Measurements from ENCODE around the gene ATP7A. TPM values are rescaled to one million over a fixed set of nuclear protein-coding genes. Genes with fewer than 3 reads are reported as not detected.
"Not testable (repeated sequence)": the region's sequence is repeated elsewhere in the genome, so short reads cannot be mapped to it uniquely, and the experiment has no call there.

ATP7A gene
- total RNA-seq, 1 experiment from 2014 or later, result 6.3 TPM

GRCh38 chrX:77900688-77901087, 9.8 kb upstream of the ATP7A start:
- no peaks in the 10 kb centered on the region for H4K20me1 ChIP-seq (ENCODE audit: insufficient read depth, low read depth, low read length)
- peaks cover 35% of the 10 kb centered on the region for H3K79me2 ChIP-seq (ENCODE audit: low read length)
- H3K36me3 ChIP-seq (ENCODE audit: insufficient read depth, low read length), result peaks cover 19% of the 10 kb centered on the region; the same call in 1 of the 2 replicates
- DNase-seq, result no peak
- H3K9me3 ChIP-seq (ENCODE audit: low read length), result no peaks in the 10 kb centered on the region
- H3K27me3 ChIP-seq (ENCODE audit: low read length), result no peaks in the 10 kb centered on the region
- no peaks in the 10 kb centered on the region for H3K9me2 ChIP-seq (replicated peaks; ENCODE audit: insufficient read depth, low read length)
- H3K9ac ChIP-seq (ENCODE audit: low read length), result peak overlapping the region; percentile 85
- peak overlapping the region; percentile 86 for H3K4me3 ChIP-seq (ENCODE audit: low read length)
- peak overlapping the region; percentile 88 for H3K27ac ChIP-seq (ENCODE audit: low read length)
- peaks cover 10% of the 10 kb centered on the region for H3K4me1 ChIP-seq (ENCODE audit: low read length)
- H3K4me2 ChIP-seq (ENCODE audit: low read depth, low read length, poor library complexity, severe bottlenecking), result peak overlapping the region; percentile 70
- H2AFZ ChIP-seq (ENCODE audit: low read length), result no peak overlapping the region

GRCh38 chrX:77901506-77901905, 9.0 kb upstream of the ATP7A start:
- Histone ChIP-seq H3K27ac (ENCODE audit: low read length) (no peak overlapping the region), H3K9ac (ENCODE audit: low read length) (no peak overlapping the region), H2AFZ (ENCODE audit: low read length) (no peak overlapping the region), H3K4me3 (ENCODE audit: low read length) (peak overlapping the region; percentile 86; the same call in 1 of the 2 replicates), H4K20me1 (ENCODE audit: insufficient read depth, low read depth, low read length) (no peaks in the 10 kb centered on the region), H3K27me3 (ENCODE audit: low read length) (no peaks in the 10 kb centered on the region), H3K9me2 (replicated peaks; ENCODE audit: insufficient read depth, low read length) (no peaks in the 10 kb centered on the region), H3K4me2 (ENCODE audit: low read depth, low read length, poor library complexity, severe bottlenecking) (peak overlapping the region; percentile 70), H3K4me1 (ENCODE audit: low read length) (peaks cover 10% of the 10 kb centered on the region), H3K9me3 (ENCODE audit: low read length) (no peaks in the 10 kb centered on the region), H3K36me3 (ENCODE audit: insufficient read depth, low read length) (peaks cover 19% of the 10 kb centered on the region; the same call in 1 of the 2 replicates), H3K79me2 (ENCODE audit: low read length) (peaks cover 35% of the 10 kb centered on the region)
- DNase-seq, result no peak

- Histone ChIP-seq H3K79me2 (ENCODE audit: low read length) (no peaks in the 10 kb centered on the region), H3K27ac (ENCODE audit: low read length) (no peak overlapping the region), H3K27me3 (ENCODE audit: low read length) (no peaks in the 10 kb centered on the region), H3K9me3 (ENCODE audit: low read length) (no peaks in the 10 kb centered on the region), H3K36me3 (ENCODE audit: insufficient read depth, low read length) (no peaks in the 10 kb centered on the region), H3K9ac (ENCODE audit: low read length) (no peak overlapping the region), H3K9me2 (replicated peaks; ENCODE audit: insufficient read depth, low read length) (no peaks in the 10 kb centered on the region), H3K4me2 (ENCODE audit: low read depth, low read length, poor library complexity, severe bottlenecking) (no peak overlapping the region), H3K4me1 (ENCODE audit: low read length) (peaks cover 3% of the 10 kb centered on the region; the same call in 1 of the 2 replicates), H3K4me3 (ENCODE audit: low read length) (no peak overlapping the region), H4K20me1 (ENCODE audit: insufficient read depth, low read depth, low read length) (no peaks in the 10 kb centered on the region), H2AFZ (ENCODE audit: low read length) (no peak overlapping the region)
- no peak for DNase-seq
These were observed 6.9 kb downstream of the ATP7A start for GRCh38 chrX:77917294-77917933.

GRCh38 chrX:77918568-77918967, 8.1 kb downstream of the ATP7A start:
- no peak for DNase-seq
- Histone ChIP-seq H3K36me3 (ENCODE audit: insufficient read depth, low read length) (no peaks in the 10 kb centered on the region), H3K4me1 (ENCODE audit: low read length) (no peaks in the 10 kb centered on the region), H3K9me3 (ENCODE audit: low read length) (no peaks in the 10 kb centered on the region), H2AFZ (ENCODE audit: low read length) (no peak overlapping the region), H4K20me1 (ENCODE audit: insufficient read depth, low read depth, low read length) (no peaks in the 10 kb centered on the region), H3K9me2 (replicated peaks; ENCODE audit: insufficient read depth, low read length) (no peaks in the 10 kb centered on the region), H3K4me2 (ENCODE audit: low read depth, low read length, poor library complexity, severe bottlenecking) (no peak overlapping the region), H3K27ac (ENCODE audit: low read length) (no peak overlapping the region), H3K9ac (ENCODE audit: low read length) (no peak overlapping the region), H3K4me3 (ENCODE audit: low read length) (no peak overlapping the region), H3K27me3 (ENCODE audit: low read length) (no peaks in the 10 kb centered on the region), H3K79me2 (ENCODE audit: low read length) (no peaks in the 10 kb centered on the region)

- not testable (repeated sequence) for H3K79me2 ChIP-seq (ENCODE audit: low read length); H3K9me3 ChIP-seq (ENCODE audit: low read length); H3K9ac ChIP-seq (ENCODE audit: low read length); H3K9me2 ChIP-seq (replicated peaks; ENCODE audit: insufficient read depth, low read length); H3K27me3 ChIP-seq (ENCODE audit: low read length); H3K4me2 ChIP-seq (ENCODE audit: low read depth, low read length, poor library complexity, severe bottlenecking); H3K4me3 ChIP-seq (ENCODE audit: low read length); H3K36me3 ChIP-seq (ENCODE audit: insufficient read depth, low read length); H4K20me1 ChIP-seq (ENCODE audit: insufficient read depth, low read depth, low read length); DNase-seq; H3K27ac ChIP-seq (ENCODE audit: low read length); H2AFZ ChIP-seq (ENCODE audit: low read length); H3K4me1 ChIP-seq (ENCODE audit: low read length)
These were observed 8.9 kb downstream of the ATP7A start for GRCh38 chrX:77919370-77919769.

- H3K9me3 ChIP-seq (ENCODE audit: low read length), result no peaks in the 10 kb centered on the region
- no peaks in the 10 kb centered on the region for H4K20me1 ChIP-seq (ENCODE audit: insufficient read depth, low read depth, low read length)
- H3K4me1 ChIP-seq (ENCODE audit: low read length), result peaks cover 7% of the 10 kb centered on the region
- no peaks in the 10 kb centered on the region for H3K9me2 ChIP-seq (replicated peaks; ENCODE audit: insufficient read depth, low read length)
- H3K27me3 ChIP-seq (ENCODE audit: low read length), result no peaks in the 10 kb centered on the region
- H3K9ac ChIP-seq (ENCODE audit: low read length), result no peak overlapping the region
- H3K4me3 ChIP-seq (ENCODE audit: low read length), result no peak overlapping the region
- H3K4me2 ChIP-seq (ENCODE audit: low read depth, low read length, poor library complexity, severe bottlenecking), result no peak overlapping the region
- no peak for DNase-seq
- no peaks in the 10 kb centered on the region for H3K36me3 ChIP-seq (ENCODE audit: insufficient read depth, low read length)
- H3K27ac ChIP-seq (ENCODE audit: low read length), result no peak overlapping the region
- no peak overlapping the region for H2AFZ ChIP-seq (ENCODE audit: low read length)
- no peaks in the 10 kb centered on the region for H3K79me2 ChIP-seq (ENCODE audit: low read length)
These were observed 12.3 kb downstream of the ATP7A start for GRCh38 chrX:77922787-77923186.

GRCh38 chrX:77924320-77924859, 13.9 kb downstream of the ATP7A start:
- no peaks in the 10 kb centered on the region for H3K79me2 ChIP-seq (ENCODE audit: low read length)
- H4K20me1 ChIP-seq (ENCODE audit: insufficient read depth, low read depth, low read length), result no peaks in the 10 kb centered on the region
- no peak overlapping the region for H2AFZ ChIP-seq (ENCODE audit: low read length)
- H3K9me2 ChIP-seq (replicated peaks; ENCODE audit: insufficient read depth, low read length), result no peaks in the 10 kb centered on the region
- H3K9ac ChIP-seq (ENCODE audit: low read length), result no peak overlapping the region
- H3K36me3 ChIP-seq (ENCODE audit: insufficient read depth, low read length), result no peaks in the 10 kb centered on the region
- no peak overlapping the region for H3K4me2 ChIP-seq (ENCODE audit: low read depth, low read length, poor library complexity, severe bottlenecking)
- H3K4me3 ChIP-seq (ENCODE audit: low read length), result no peak overlapping the region
- no peaks in the 10 kb centered on the region for H3K27me3 ChIP-seq (ENCODE audit: low read length)
- no peak for DNase-seq
- no peak overlapping the region for H3K27ac ChIP-seq (ENCODE audit: low read length)
- peaks cover 7% of the 10 kb centered on the region for H3K4me1 ChIP-seq (ENCODE audit: low read length)
- no peaks in the 10 kb centered on the region for H3K9me3 ChIP-seq (ENCODE audit: low read length)

GRCh38 chrX:77925764-77926163, 15.3 kb downstream of the ATP7A start:
- DNase-seq, result no peak
- no peaks in the 10 kb centered on the region for H4K20me1 ChIP-seq (ENCODE audit: insufficient read depth, low read depth, low read length)
- no peaks in the 10 kb centered on the region for H3K9me3 ChIP-seq (ENCODE audit: low read length)
- H3K79me2 ChIP-seq (ENCODE audit: low read length), result no peaks in the 10 kb centered on the region
- peak overlapping the region; percentile 59 for H3K4me2 ChIP-seq (ENCODE audit: low read depth, low read length, poor library complexity, severe bottlenecking)
- no peaks in the 10 kb centered on the region for H3K9me2 ChIP-seq (replicated peaks; ENCODE audit: insufficient read depth, low read length)
- H2AFZ ChIP-seq (ENCODE audit: low read length), result no peak overlapping the region
- H3K4me3 ChIP-seq (ENCODE audit: low read length), result peak overlapping the region; percentile 34; the same call in 1 of the 2 replicates
- no peaks in the 10 kb centered on the region for H3K27me3 ChIP-seq (ENCODE audit: low read length)
- peaks cover 7% of the 10 kb centered on the region for H3K4me1 ChIP-seq (ENCODE audit: low read length)
- H3K36me3 ChIP-seq (ENCODE audit: insufficient read depth, low read length), result no peaks in the 10 kb centered on the region
- H3K27ac ChIP-seq (ENCODE audit: low read length), result no peak overlapping the region
- peak overlapping the region; percentile 35; the same call in 1 of the 2 replicates for H3K9ac ChIP-seq (ENCODE audit: low read length)
